ENCODE results near the gene COL27A1. TPM values are rescaled to one million over a fixed set of nuclear protein-coding genes. Genes with fewer than 3 reads are reported as not detected.

Gene COL27A1
- total RNA-seq, 1 donor from 2014 or later = 3.9 TPM

DNA sequence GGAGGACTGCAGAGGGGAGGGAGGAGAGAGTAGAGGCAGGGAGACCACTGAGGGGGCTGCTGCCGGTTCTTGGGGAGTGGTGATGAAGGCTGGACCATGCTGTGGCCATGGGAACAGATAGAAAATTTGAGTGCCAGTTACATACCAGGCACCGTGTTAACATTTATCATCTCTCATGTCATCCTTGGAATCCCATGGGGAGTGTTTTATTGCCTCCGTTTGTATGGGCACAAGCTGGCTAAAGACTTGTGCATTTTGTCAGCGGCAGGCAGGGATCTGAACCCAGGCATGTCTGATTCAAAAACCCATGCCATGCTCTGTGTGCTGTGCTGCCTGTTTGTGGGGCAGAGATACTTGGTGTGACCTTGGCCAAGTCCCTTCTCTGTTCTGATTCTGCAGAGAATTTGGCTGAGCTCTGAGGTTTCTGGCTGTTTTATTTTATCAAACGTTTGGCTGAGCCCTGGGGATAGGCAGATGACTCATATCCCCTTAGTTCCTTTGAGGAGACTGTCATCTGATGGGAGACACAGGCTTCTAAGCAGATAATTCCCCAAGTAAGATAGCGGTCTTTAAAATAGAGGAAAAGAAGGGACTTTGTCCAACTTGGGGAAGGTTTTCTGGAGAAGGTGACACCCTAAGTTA, 22.2 kb downstream of the COL27A1 start:
- Mint-ChIP-seq H3K9me3 (ENCODE audit: unreplicated experiment) (peaks cover 5% of the 10 kb centered on the region), H3K27ac (ENCODE audit: unreplicated experiment) (no peak overlapping the region), H3K27me3 (ENCODE audit: unreplicated experiment) (peaks cover 2% of the 10 kb centered on the region), H3K4me3 (ENCODE audit: unreplicated experiment) (no peak overlapping the region), H3K4me1 (ENCODE audit: low read depth, unreplicated experiment) (peaks cover 11% of the 10 kb centered on the region), H3K36me3 (ENCODE audit: unreplicated experiment) (no peaks in the 10 kb centered on the region)
- DNase-seq = no peak
- TF ChIP-seq, protein P1, sequence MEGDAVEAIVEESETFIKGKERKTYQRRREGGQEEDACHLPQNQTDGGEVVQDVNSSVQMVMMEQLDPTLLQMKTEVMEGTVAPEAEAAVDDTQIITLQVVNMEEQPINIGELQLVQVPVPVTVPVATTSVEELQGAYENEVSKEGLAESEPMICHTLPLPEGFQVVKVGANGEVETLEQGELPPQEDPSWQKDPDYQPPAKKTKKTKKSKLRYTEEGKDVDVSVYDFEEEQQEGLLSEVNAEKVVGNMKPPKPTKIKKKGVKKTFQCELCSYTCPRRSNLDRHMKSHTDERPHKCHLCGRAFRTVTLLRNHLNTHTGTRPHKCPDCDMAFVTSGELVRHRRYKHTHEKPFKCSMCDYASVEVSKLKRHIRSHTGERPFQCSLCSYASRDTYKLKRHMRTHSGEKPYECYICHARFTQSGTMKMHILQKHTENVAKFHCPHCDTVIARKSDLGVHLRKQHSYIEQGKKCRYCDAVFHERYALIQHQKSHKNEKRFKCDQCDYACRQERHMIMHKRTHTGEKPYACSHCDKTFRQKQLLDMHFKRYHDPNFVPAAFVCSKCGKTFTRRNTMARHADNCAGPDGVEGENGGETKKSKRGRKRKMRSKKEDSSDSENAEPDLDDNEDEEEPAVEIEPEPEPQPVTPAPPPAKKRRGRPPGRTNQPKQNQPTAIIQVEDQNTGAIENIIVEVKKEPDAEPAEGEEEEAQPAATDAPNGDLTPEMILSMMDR (IDR thresholded peaks at IDR 0.05; ENCODE audit: partially characterized antibody, unreplicated experiment) = no peak

DNA sequence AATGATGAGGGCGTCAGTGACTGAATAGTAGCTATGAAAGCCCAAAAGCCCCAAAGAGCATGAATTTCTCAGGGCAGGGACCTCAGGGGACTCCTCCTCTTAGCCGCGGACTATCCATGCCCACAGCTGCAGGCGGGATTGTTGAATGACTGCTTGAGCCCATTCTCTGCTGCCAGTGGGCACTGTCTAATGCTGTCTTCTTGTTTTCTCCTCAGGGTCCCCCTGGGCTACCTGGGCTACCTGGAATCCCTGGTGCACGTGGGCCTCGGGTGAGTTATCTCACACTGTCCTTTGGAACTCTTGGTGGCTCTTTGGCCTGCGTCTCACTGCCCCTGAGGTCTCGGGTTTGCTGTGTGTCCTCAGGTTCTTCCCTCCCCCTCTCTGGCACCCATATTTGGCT, 22.7 kb downstream of the COL27A1 start:
- Mint-ChIP-seq H3K4me3 (ENCODE audit: unreplicated experiment) (no peak overlapping the region), H3K27me3 (ENCODE audit: unreplicated experiment) (peaks cover 2% of the 10 kb centered on the region), H3K4me1 (ENCODE audit: low read depth, unreplicated experiment) (peaks cover 9% of the 10 kb centered on the region), H3K9me3 (ENCODE audit: unreplicated experiment) (peaks cover 5% of the 10 kb centered on the region), H3K27ac (ENCODE audit: unreplicated experiment) (no peak overlapping the region), H3K36me3 (ENCODE audit: unreplicated experiment) (no peaks in the 10 kb centered on the region)
- no peak for DNase-seq
- TF ChIP-seq, protein P1 (IDR thresholded peaks at IDR 0.05; ENCODE audit: partially characterized antibody, unreplicated experiment) = no peak

DNA sequence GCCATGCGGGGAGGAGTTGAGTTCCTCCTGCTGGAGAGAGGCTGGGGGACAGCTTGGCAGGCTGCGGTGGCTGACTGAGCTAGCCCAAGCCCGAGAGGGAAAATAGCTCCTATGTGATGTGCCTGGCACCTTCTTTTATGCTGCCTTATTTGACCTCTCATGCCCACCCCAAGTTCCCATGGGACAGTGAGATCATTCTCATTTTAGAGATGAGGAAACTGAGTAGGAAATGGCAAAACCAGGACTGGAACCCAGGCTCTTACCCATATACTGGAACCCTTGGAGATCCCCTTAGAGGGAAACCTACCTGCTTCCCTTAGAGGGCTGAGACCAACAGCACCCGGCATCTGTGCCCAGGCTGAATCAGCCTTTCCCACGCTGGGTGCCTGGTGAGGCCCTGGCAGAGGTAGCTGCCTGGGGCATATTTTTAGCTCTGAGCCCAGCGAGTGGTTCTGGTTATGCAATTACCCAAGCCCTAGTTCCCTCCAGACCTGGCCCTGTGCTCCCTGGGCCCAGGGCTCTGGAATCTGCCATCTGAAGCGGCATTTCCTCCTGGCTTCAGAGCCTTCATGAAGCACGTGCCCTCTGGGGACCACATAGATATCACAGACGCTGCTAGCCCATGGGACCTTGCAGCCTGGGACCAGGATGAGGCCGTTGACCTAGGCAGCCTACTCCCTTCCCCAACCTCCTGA, 23.6 kb downstream of the COL27A1 start:
- H3K9me3 Mint-ChIP-seq (ENCODE audit: unreplicated experiment) = peaks cover 5% of the 10 kb centered on the region
- TF ChIP-seq, protein P1 (IDR thresholded peaks at IDR 0.05; ENCODE audit: partially characterized antibody, unreplicated experiment) = no peak

DNA sequence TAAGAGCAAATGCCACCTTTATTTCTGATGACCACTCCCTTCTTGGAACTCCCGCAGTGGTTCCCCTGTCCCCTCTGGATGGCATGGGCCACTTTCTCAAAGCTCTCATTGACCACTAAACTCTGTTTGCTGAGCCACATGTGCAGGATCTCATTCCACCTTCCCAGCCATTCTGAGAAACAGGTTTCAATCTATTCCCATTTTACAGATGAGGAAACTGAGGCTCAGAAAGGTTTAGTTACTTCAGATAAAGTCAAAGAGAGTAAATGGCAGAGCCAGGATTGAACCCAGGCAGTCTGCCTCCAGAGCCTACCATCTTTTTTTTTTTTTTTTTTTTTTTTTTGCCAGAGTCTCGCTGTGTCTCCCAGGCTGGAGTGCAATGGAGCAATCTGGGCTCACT, 24.2 kb downstream of the COL27A1 start:
- no peak overlapping the region for H3K4me3 Mint-ChIP-seq (ENCODE audit: unreplicated experiment)
- TF ChIP-seq, protein P1 (IDR thresholded peaks at IDR 0.05; ENCODE audit: partially characterized antibody, unreplicated experiment) = no peak
- H3K27ac Mint-ChIP-seq (ENCODE audit: unreplicated experiment) = no peak overlapping the region
- no peaks in the 10 kb centered on the region for H3K36me3 Mint-ChIP-seq (ENCODE audit: unreplicated experiment)
- DNase-seq = no peak
- peaks cover 2% of the 10 kb centered on the region for H3K27me3 Mint-ChIP-seq (ENCODE audit: unreplicated experiment)
- H3K4me1 Mint-ChIP-seq (ENCODE audit: low read depth, unreplicated experiment) = peaks cover 9% of the 10 kb centered on the region
- H3K9me3 Mint-ChIP-seq (ENCODE audit: unreplicated experiment) = peaks cover 5% of the 10 kb centered on the region

More for the DNA sequence above, 23.6 kb downstream of the COL27A1 start:
- H3K4me1 Mint-ChIP-seq (ENCODE audit: low read depth, unreplicated experiment) = peaks cover 9% of the 10 kb centered on the region
- H3K27me3 Mint-ChIP-seq (ENCODE audit: unreplicated experiment) = peaks cover 2% of the 10 kb centered on the region
- no peaks in the 10 kb centered on the region for H3K36me3 Mint-ChIP-seq (ENCODE audit: unreplicated experiment)
- no peak for DNase-seq
- no peak overlapping the region for H3K27ac Mint-ChIP-seq (ENCODE audit: unreplicated experiment)
- H3K4me3 Mint-ChIP-seq (ENCODE audit: unreplicated experiment) = no peak overlapping the region
